Neural cell (in vitro differentiated cells): ENCODE data around the gene YIF1B. TPM values are rescaled to one million over a fixed set of nuclear protein-coding genes. Genes with fewer than 3 reads are reported as not detected.

ENCODE experiments used
- H2AFZ ChIP-seq: fragments of 200-600, 300-800 bp; sonication (generic), shearing (Covaris generic); 2 replicates; pipeline ENCODE4 v1.6.0; 2014; ENCODE audit warnings: low read depth, mild to moderate bottlenecking, antibody characterized with exemption, low read length, moderate library complexity
- H3F3A ChIP-seq: fragments of 200-600 bp; shearing (Covaris generic); 2 replicates; pipeline ENCODE4 v1.6.1; 2016; ENCODE audit warnings: mild to moderate bottlenecking, moderate library complexity, mixed read lengths, antibody characterized with exemption, low read length; ENCODE audit not compliant: insufficient read depth, poor library complexity, severe bottlenecking
- H3K27ac ChIP-seq: fragments of 200-600, 300-800 bp; sonication (generic), shearing (Covaris generic); 2 replicates; pipeline ENCODE4 v1.5.1; 2014; ENCODE audit warnings: mild to moderate bottlenecking, low read length, moderate library complexity
- H3K27me3 ChIP-seq: fragments of 300-800, 200-600 bp; sonication (generic), shearing (Covaris generic); 2 replicates; pipeline ENCODE4 v1.6.0; 2014; ENCODE audit warnings: mild to moderate bottlenecking, low read depth, low read length, moderate library complexity; ENCODE audit not compliant: insufficient read depth
- H3K36me3 ChIP-seq: fragments of 300-800, 200-600 bp; sonication (generic), shearing (Covaris generic); 2 replicates; pipeline ENCODE4 v1.5.1; 2014; ENCODE audit warnings: mild to moderate bottlenecking, antibody characterized with exemption, low read length, moderate library complexity; ENCODE audit not compliant: insufficient read depth
- H3K4me2 ChIP-seq: fragments of 300-800, 200-600 bp; sonication (generic), shearing (Covaris generic); 2 replicates; pipeline ENCODE4 v1.6.0; 2014; ENCODE audit warnings: mild to moderate bottlenecking, low read length
- H3K4me3 ChIP-seq: fragments of 300-800, 200-600 bp; sonication (generic), shearing (Covaris generic); 2 replicates; pipeline ENCODE4 v1.5.1; 2014; ENCODE audit warnings: mild to moderate bottlenecking, low read length, moderate library complexity
- H3K79me2 ChIP-seq: fragments of 200-600 bp; shearing (Covaris generic); replicated peaks from 2 replicates; pipeline ENCODE4 v1.6.0; 2014; ENCODE audit warnings: mild to moderate bottlenecking, low read length, moderate library complexity; ENCODE audit not compliant: insufficient read depth
- H3K9ac ChIP-seq: fragments of 300-800, 200-600 bp; sonication (generic), shearing (Covaris generic); 2 replicates; pipeline ENCODE4 v1.6.1; 2016; ENCODE audit warnings: mild to moderate bottlenecking, low read length, mixed read lengths
- H3K9me2 ChIP-seq: fragments of 200-600 bp; shearing (Covaris generic); 2 replicates; pipeline ENCODE4 v1.6.1; 2016; ENCODE audit warnings: mild to moderate bottlenecking, low read length, mixed read lengths; ENCODE audit not compliant: insufficient read depth
- H3K9me3 ChIP-seq: fragments of 200-600, 300-800 bp; sonication (generic), shearing (Covaris generic); 2 replicates; pipeline ENCODE4 v1.6.1; 2016; ENCODE audit warnings: mild to moderate bottlenecking, mixed run types, low read length, moderate library complexity, mixed read lengths
- H4K20me1 ChIP-seq: fragments of 200-600 bp; shearing (Covaris generic); 2 replicates; pipeline ENCODE4 v1.6.1; 2016; ENCODE audit warnings: mild to moderate bottlenecking, mixed run types; ENCODE audit not compliant: insufficient read depth
- CTCF ChIP-seq: fragments of 450-650 bp; IDR thresholded peaks from 2 replicates; pipeline ENCODE4 v1.5.1; 2014; ENCODE audit warnings: antibody characterized with exemption, mild to moderate bottlenecking, moderate library complexity; ENCODE audit not compliant: poor library complexity, severe bottlenecking
- EP300 ChIP-seq: fragments of 450-650 bp; conservative IDR thresholded peaks from 2 replicates; pipeline ENCODE4 v1.6.1; 2014; ENCODE audit warnings: antibody characterized with exemption, mild to moderate bottlenecking, moderate library complexity; ENCODE audit not compliant: poor library complexity, severe bottlenecking
- EZH2 ChIP-seq: fragments of 200-600, 300-800 bp; shearing (Covaris generic), sonication (generic); IDR thresholded peaks from 2 replicates; pipeline ENCODE4 v1.6.1; 2014; ENCODE audit warnings: antibody characterized with exemption, low read length, borderline replicate concordance, mild to moderate bottlenecking; ENCODE audit not compliant: insufficient read depth, poor library complexity, severe bottlenecking
- MXI1 ChIP-seq: fragments of 450-650 bp; conservative IDR thresholded peaks from 2 replicates; pipeline ENCODE4 v1.6.1; 2014; ENCODE audit warnings: antibody characterized with exemption, mild to moderate bottlenecking; ENCODE audit not compliant: poor library complexity, severe bottlenecking
- POLR2AphosphoS5 ChIP-seq: IDR thresholded peaks from 2 replicates; pipeline ENCODE4 v1.6.1; 2012
- RAD21 ChIP-seq: fragments of 450-650 bp; conservative IDR thresholded peaks from 2 replicates; pipeline ENCODE4 v1.6.1; 2014; ENCODE audit warnings: antibody characterized with exemption, mild to moderate bottlenecking, moderate library complexity
- REST ChIP-seq: IDR thresholded peaks from 2 replicates; pipeline ENCODE4 v1.6.1; 2012; ENCODE audit warnings: borderline replicate concordance
- SMC3 ChIP-seq: fragments of 450-650 bp; conservative IDR thresholded peaks from 2 replicates; pipeline ENCODE4 v1.6.1; 2014; ENCODE audit warnings: antibody characterized with exemption, mild to moderate bottlenecking, moderate library complexity; ENCODE audit not compliant: poor library complexity
- TAF1 ChIP-seq: IDR thresholded peaks from 2 replicates; pipeline ENCODE4 v1.6.1; 2012; ENCODE audit warnings: low read depth
- polyA plus RNA-seq: library from polyadenylated mRNA; depleted of rRNA; stranded (reverse); fragments of >200 nt; gene quantifications from 2 replicates; pipeline ENCODE4 v1.2.3, GENCODE V29; 2014

Gene YIF1B
- polyA plus RNA-seq, 1 donor from 2014 or later = 84.0 TPM

GRCh38 chr19:38331728-38332127, 16.0 kb upstream of the YIF1B start:
- no peak for TF ChIP-seq TAF1
- TF ChIP-seq SMC3 = no peak
- no peak for TF ChIP-seq CTCF
- TF ChIP-seq RAD21 = no peak
- no peak for TF ChIP-seq REST
- no peak for TF ChIP-seq EZH2
- no peak for TF ChIP-seq MXI1
- no peak for TF ChIP-seq EP300
- TF ChIP-seq POLR2AphosphoS5 = no peak
- H3K4me2 ChIP-seq = no peak overlapping the region
- H2AFZ ChIP-seq = no peak overlapping the region
- H3K27ac ChIP-seq = no peak overlapping the region
- no peak overlapping the region for H3K4me3 ChIP-seq
- no peaks in the 10 kb centered on the region for H3K36me3 ChIP-seq
- H3K27me3 ChIP-seq = no peaks in the 10 kb centered on the region
- H3F3A ChIP-seq = no peaks in the 10 kb centered on the region
- no peaks in the 10 kb centered on the region for H4K20me1 ChIP-seq
- no peaks in the 10 kb centered on the region for H3K79me2 ChIP-seq
- H3K9me3 ChIP-seq = no peaks in the 10 kb centered on the region
- no peak overlapping the region for H3K9ac ChIP-seq
- H3K9me2 ChIP-seq = no peaks in the 10 kb centered on the region

GRCh38 chr19:38329651-38330050, 13.9 kb upstream of the YIF1B start:
- Histone ChIP-seq H3K4me2 (no peak overlapping the region), H3F3A (no peaks in the 10 kb centered on the region), H3K79me2 (no peaks in the 10 kb centered on the region), H3K4me3 (no peak overlapping the region), H3K27ac (no peak overlapping the region), H3K36me3 (no peaks in the 10 kb centered on the region), H4K20me1 (no peaks in the 10 kb centered on the region), H3K9me3 (no peaks in the 10 kb centered on the region), H3K27me3 (no peaks in the 10 kb centered on the region), H3K9me2 (no peaks in the 10 kb centered on the region), H2AFZ (no peak overlapping the region), H3K9ac (no peak overlapping the region)
- TF ChIP-seq SMC3 (no peak), EP300 (no peak), CTCF (no peak), REST (no peak), TAF1 (no peak), POLR2AphosphoS5 (no peak)
